Measurements from ENCODE around the gene ADORA2B. TPM values are rescaled to one million over a fixed set of nuclear protein-coding genes. Genes with fewer than 3 reads are reported as not detected.
"Not testable (repeated sequence)": the region's sequence is repeated elsewhere in the genome, so short reads cannot be mapped to it uniquely, and the experiment has no call there.

ADORA2B gene
- 1 to 10 TPM; 1.9 to 2.2 TPM for total RNA-seq

DNA sequence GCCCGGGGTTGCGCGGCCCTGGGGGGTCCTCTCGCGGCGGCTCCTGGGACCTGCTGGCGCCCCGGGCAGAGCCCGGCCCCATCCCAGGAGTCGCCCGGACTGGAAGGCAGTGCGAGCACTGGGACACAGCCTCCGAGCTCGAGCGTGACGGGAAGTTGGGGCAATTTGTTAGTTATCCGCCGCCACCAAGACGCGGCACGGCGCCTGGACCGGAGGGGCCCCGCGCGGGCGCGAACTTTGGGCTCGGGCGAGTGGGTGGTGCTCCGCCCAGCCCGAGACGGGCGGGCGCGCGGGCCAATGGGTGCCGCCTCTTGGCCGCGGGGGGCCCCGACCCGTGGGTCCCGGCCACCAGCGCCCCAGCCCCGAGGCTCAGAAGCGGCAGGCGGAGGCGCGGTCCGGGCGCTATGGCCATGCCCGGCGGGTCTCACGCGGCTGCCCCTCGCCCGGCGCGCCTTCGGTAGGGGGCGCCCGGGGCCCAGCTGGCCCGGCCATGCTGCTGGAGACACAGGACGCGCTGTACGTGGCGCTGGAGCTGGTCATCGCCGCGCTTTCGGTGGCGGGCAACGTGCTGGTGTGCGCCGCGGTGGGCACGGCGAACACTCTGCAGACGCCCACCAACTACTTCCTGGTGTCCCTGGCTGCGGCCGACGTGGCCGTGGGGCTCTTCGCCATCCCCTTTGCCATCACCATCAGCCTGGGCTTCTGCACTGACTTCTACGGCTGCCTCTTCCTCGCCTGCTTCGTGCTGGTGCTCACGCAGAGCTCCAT, at the start of gene ADORA2B:
Gene ADORA2B, plus strand, starts transcription at position 372 of the 768 bp plus-strand sequence. Its CDS starts 119 bp downstream, at position 491.
- no peaks in the 10 kb centered on the region for H3K9me3 Mint-ChIP-seq (ENCODE audit: low read depth)
- ATAC-seq (peak; percentile 80), DNase-seq (peak; percentile 77)
- peak within 1 kb of the TSS; percentile 72 for H3K4me3 Mint-ChIP-seq
- H3K27ac Mint-ChIP-seq: peak within 1 kb of the TSS; percentile 52
- intact Hi-C loops (cut with DNase I, micrococcal nuclease): loop anchor here (1.0 to 5.0 kb wide), 5 partner anchors 14 to 472 kb away; partner anchors contain the start of genes TTC19 (in 2 of the 2), ZSWIM7 (in 2 of the 2) and TRPV2 (in 1 of the 2)
- ChIA-PET POLR2A (no interaction called here), CTCF (interaction anchor here (0.7 to 2.9 kb wide), 6 partner anchors 10 to 68 kb away, joined by 3 to 12 read pairs (median 3); partner anchors contain the start of genes TTC19 and ZSWIM7)
- peaks cover 42% of the 10 kb centered on the region for H3K27me3 Mint-ChIP-seq
- H3K36me3 Mint-ChIP-seq (ENCODE audit: low read depth): no peaks in the 10 kb centered on the region
- peaks cover 13% of the 10 kb centered on the region for H3K4me1 Mint-ChIP-seq

DNA sequence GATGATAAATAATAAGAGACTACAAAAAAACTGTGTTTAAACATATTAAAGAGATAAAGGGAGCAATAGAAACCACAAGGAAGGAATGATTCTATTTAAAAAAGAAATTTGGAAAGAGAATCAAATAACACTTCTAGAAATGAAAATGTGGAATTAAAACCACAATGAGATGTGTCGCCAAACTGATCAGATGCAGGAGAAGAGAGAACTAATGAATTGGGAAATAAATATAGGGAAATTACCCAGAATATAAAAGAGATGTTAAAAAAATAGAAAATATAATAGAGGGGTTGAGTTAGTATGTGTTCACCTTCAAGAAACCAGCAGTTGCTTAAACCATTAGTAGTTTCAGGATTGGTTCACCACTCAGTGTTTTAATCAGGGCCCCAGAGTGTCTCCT, 48.7 kb upstream of the ADORA2B start:
- H3K27me3 Mint-ChIP-seq: no peaks in the 10 kb centered on the region
- DNase-seq (no peak), ATAC-seq (no peak)
- peaks cover 14% of the 10 kb centered on the region for H3K4me1 Mint-ChIP-seq
- peaks cover 3% of the 10 kb centered on the region for H3K36me3 Mint-ChIP-seq (ENCODE audit: low read depth)
- intact Hi-C loops (cut with DNase I, micrococcal nuclease): no loop called here
- ChIA-PET POLR2A (no interaction called here), CTCF (no interaction called here)
- peaks cover 2% of the 10 kb centered on the region for H3K9me3 Mint-ChIP-seq (ENCODE audit: low read depth)
- no peak overlapping the region for H3K27ac Mint-ChIP-seq
- H3K4me3 Mint-ChIP-seq: no peak overlapping the region

DNA sequence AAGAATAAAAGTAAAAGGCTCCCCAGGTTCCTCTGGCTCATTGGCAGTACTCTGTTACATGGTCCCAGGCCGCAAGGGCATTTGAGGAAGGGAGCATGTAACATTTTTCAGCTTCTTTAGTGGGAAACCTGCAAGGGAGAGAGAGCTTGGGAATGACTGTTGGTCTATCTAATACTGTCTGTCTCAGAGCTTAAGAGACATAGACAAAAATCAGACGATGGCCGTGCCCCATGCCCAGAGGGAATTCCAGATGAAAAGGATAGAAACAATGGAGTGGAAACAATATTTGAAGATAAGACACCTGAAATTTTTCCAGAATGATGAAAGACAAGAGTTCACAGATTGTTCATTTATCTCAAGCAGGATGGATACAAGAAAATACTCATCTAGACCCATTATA, 48.1 kb upstream of the ADORA2B start:
- H3K4me3 Mint-ChIP-seq: no peak overlapping the region
- intact Hi-C loops (cut with DNase I, micrococcal nuclease): no loop called here
- ChIA-PET POLR2A (no interaction called here), CTCF (no interaction called here)
- peaks cover 2% of the 10 kb centered on the region for H3K9me3 Mint-ChIP-seq (ENCODE audit: low read depth)
- DNase-seq: no peak
- no peaks in the 10 kb centered on the region for H3K27me3 Mint-ChIP-seq
- H3K4me1 Mint-ChIP-seq: peaks cover 14% of the 10 kb centered on the region
- peaks cover 3% of the 10 kb centered on the region for H3K36me3 Mint-ChIP-seq (ENCODE audit: low read depth)
- no peak overlapping the region for H3K27ac Mint-ChIP-seq
- ATAC-seq: no peak

DNA sequence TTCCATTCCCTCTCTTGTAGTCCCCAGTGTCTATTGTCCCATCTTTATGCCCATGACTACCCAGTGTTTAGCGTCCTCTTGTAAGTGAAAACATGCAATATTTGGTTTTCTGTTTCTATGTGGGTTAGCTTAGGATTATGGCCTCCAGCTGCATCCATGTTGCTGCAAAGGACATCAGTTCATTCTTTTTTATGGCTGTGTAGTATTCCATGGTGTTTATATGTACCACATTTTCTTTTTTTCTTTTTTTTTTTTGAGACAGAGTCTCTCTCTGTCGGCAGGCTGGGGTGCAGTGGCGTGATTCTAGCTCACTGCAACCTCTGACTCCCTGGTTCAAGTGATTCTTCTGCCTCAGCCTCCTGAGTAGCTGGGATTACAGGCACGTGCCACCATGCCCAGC, 45.3 kb upstream of the ADORA2B start:
- H3K27ac Mint-ChIP-seq; ATAC-seq; H3K9me3 Mint-ChIP-seq (ENCODE audit: low read depth); POLR2A ChIA-PET; DNase-seq; H3K36me3 Mint-ChIP-seq (ENCODE audit: low read depth); intact Hi-C loops (cut with DNase I, micrococcal nuclease); H3K4me3 Mint-ChIP-seq; H3K27me3 Mint-ChIP-seq: not testable (repeated sequence)
- H3K4me1 Mint-ChIP-seq: peaks cover 14% of the 10 kb centered on the region
- CTCF ChIA-PET: interaction anchor here (0.6 kb wide), 1 partner anchor 547 kb away, joined by 3 read pairs; no protein-coding TSS in a partner anchor

DNA sequence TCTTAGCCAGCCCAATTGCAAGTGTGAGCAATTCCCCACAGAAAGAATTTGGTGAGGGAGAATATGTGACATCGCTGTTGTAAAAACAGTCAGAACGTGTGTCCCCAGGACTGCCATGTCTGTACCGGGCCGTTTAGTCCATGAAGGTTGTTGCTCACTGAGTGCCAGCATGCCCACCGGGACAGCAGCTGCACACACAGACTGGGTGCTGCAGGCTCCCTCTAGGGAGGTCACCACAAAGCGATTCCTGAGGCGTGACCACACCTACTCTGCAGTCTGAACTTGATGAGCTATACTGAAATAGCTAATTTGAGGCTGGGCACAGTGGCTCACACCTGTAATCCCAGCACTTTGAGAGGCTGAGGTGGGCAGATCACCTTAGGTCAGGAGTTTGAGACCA, 44.1 kb upstream of the ADORA2B start:
- H3K9me3 Mint-ChIP-seq (ENCODE audit: low read depth): peaks cover 2% of the 10 kb centered on the region
- no peaks in the 10 kb centered on the region for H3K27me3 Mint-ChIP-seq
- intact Hi-C loops (cut with DNase I, micrococcal nuclease): no loop called here
- DNase-seq (no peak), ATAC-seq (no peak)
- ChIA-PET CTCF (no interaction called here), POLR2A (no interaction called here)
- no peak overlapping the region for H3K4me3 Mint-ChIP-seq
- H3K4me1 Mint-ChIP-seq: peaks cover 14% of the 10 kb centered on the region
- peaks cover 3% of the 10 kb centered on the region for H3K36me3 Mint-ChIP-seq (ENCODE audit: low read depth)
- no peak overlapping the region for H3K27ac Mint-ChIP-seq

DNA sequence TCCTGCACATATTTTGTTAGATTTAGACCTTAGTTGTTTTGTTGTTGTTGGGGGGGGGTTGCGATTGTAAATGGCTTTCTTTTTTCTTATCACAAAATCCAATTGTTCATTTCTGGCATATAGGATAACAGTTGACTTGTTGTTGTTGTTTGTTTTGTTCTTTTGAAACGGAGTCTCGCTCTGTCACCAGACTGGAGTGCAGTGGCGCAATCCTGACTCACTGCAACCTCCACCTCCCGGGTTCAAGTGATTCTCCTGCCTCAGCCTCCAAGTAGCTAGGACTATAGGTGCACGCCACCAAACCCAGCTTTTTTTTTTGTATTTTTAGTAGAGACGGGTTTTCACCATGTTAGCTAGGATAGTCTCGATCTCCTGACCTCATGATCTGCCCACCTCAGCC, 39.7 kb upstream of the ADORA2B start:
- H3K4me3 Mint-ChIP-seq; intact Hi-C loops (cut with DNase I, micrococcal nuclease); H3K27ac Mint-ChIP-seq; H3K27me3 Mint-ChIP-seq; ATAC-seq; POLR2A ChIA-PET; CTCF ChIA-PET; H3K4me1 Mint-ChIP-seq; DNase-seq; H3K36me3 Mint-ChIP-seq (ENCODE audit: low read depth); H3K9me3 Mint-ChIP-seq (ENCODE audit: low read depth): not testable (repeated sequence)

DNA sequence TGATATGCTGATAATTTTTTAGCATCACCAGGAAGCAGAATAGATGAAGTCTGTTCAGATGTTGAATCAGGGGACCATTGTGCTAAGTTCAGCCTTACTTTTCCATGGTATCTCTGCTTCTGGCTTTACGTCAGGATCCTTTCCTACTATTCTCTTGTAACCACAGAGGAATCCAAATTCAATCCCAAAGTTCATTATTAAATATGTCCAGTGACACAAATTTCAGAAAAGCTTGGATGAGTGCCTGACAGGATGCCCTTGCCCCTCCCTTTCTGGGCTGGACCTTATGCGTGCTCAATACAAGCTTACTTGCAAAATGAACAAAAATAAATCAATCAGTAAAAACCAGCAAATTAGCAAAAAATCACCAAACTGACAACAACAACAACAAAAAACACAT, 37.6 kb upstream of the ADORA2B start:
- Mint-ChIP-seq H3K9me3 (ENCODE audit: low read depth) (no peaks in the 10 kb centered on the region), H3K36me3 (ENCODE audit: low read depth) (no peaks in the 10 kb centered on the region), H3K27me3 (no peaks in the 10 kb centered on the region), H3K4me1 (no peaks in the 10 kb centered on the region), H3K4me3 (no peak overlapping the region), H3K27ac (no peak overlapping the region)
- DNase-seq: no peak
- POLR2A ChIA-PET: no interaction called here
- intact Hi-C loops (cut with DNase I, micrococcal nuclease): no loop called here
- ATAC-seq: no peak
- CTCF ChIA-PET: no interaction called here

DNA sequence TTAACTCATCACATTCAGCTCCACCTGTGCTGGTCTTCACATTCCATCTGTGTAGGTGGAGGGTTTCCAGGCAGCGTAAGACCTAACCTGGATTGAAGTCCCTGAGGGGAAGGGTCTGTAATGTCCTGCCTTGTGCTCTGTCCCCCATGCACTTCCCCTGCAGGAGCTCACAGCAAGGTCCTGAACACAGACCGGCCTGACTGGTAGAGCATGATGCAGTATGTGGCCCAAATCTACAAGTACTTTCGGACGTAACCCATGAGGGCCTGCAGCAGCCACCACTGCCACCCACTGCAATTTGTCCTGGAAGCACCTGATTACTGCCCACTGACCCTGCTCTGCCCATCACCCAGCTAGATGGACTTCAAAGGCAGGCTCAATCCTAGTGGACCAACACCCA, 36.6 kb upstream of the ADORA2B start:
- Mint-ChIP-seq H3K36me3 (ENCODE audit: low read depth) (no peaks in the 10 kb centered on the region), H3K4me1 (no peaks in the 10 kb centered on the region), H3K27ac (no peak overlapping the region), H3K9me3 (ENCODE audit: low read depth) (no peaks in the 10 kb centered on the region), H3K27me3 (no peaks in the 10 kb centered on the region), H3K4me3 (no peak overlapping the region)
- no peak for DNase-seq
- intact Hi-C loops (cut with DNase I, micrococcal nuclease): no loop called here
- CTCF ChIA-PET: interaction anchor here (0.8 kb wide), 1 partner anchor 93 kb away, joined by 3 read pairs; no protein-coding TSS in a partner anchor
- no peak for ATAC-seq
- POLR2A ChIA-PET: no interaction called here

DNA sequence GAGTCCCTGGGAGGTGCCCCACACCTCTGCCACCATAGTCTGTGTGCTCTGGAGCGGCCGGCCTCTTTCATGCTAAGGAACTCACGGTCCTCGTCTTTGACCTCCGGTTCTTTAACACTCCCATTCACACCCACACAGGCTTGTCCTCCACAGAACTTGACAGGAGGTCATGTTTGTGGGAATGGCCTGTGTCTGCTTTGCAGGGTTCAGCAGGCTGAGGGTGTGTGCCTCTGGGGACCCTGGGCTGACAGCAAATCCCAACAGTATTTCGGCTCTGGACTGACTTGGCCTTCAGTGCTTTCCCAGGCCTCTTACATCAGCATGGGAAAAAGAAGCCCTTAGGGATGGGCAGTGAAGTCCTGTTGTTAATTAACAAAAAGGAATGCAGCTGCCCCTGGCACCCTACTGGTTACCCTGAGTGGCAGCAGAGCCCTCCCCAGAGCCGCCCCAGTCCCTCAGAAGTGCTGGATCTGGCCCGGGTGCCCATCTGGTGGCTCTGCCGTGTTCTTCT, 35.4 kb upstream of the ADORA2B start:
- ChIA-PET CTCF (no interaction called here), POLR2A (no interaction called here)
- Mint-ChIP-seq H3K4me3 (no peak overlapping the region), H3K27me3 (no peaks in the 10 kb centered on the region), H3K36me3 (ENCODE audit: low read depth) (no peaks in the 10 kb centered on the region), H3K9me3 (ENCODE audit: low read depth) (no peaks in the 10 kb centered on the region), H3K4me1 (no peaks in the 10 kb centered on the region), H3K27ac (no peak overlapping the region)
- DNase-seq (no peak), ATAC-seq (no peak)
- intact Hi-C loops (cut with DNase I, micrococcal nuclease): no loop called here

DNA sequence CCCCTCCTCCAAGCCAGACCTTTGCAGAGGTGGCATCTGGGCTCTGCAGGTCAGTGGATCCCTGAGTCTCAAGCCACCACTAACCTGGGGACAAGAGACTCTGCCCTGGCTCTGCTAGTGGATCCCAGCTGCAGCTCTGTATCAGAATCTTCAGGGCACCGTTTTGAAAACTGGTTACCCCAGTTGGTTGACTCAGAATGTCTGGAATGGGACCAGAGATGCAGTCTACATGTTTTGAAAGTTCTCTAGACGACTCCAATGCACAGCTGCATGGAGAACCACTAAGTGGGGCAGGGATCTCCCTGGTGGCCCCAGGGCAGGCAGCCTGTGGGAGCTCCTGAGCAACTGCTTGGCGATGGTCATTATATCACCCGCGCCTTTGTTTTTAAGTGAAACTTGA, 34.1 kb upstream of the ADORA2B start:
- Mint-ChIP-seq H3K4me1 (no peaks in the 10 kb centered on the region), H3K36me3 (ENCODE audit: low read depth) (no peaks in the 10 kb centered on the region), H3K27ac (no peak overlapping the region), H3K9me3 (ENCODE audit: low read depth) (no peaks in the 10 kb centered on the region), H3K27me3 (no peaks in the 10 kb centered on the region), H3K4me3 (no peak overlapping the region)
- ChIA-PET POLR2A (no interaction called here), CTCF (interaction anchor here (1.1 kb wide), 1 partner anchor 16 kb away, joined by 4 read pairs; no protein-coding TSS in a partner anchor)
- ATAC-seq (no peak), DNase-seq (no peak)
- intact Hi-C loops (cut with DNase I, micrococcal nuclease): loop anchor here in 1 of 2 experiments (5.0 kb wide), 1 partner anchor 52 kb away; no protein-coding TSS in a partner anchor

DNA sequence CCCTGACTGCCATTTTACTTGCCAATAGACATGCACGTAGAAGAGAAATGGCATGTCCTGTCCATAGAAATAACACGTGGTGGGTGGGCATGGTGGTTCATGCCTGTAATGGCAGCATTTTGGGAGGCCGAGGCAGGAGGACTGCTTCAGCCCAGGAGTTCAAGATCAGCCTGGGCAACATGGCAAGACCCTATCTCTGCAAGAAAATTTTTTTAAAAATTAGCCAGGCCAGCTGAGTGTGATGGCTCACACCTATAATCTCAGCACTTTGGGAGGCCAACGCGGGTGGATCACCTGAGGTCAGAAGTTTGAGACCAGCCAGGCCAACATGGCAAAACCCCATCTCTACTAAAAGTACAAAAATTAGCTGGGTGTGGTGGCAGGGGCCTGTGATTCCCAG, 33.2 kb upstream of the ADORA2B start:
- H3K27me3 Mint-ChIP-seq; CTCF ChIA-PET; ATAC-seq; H3K9me3 Mint-ChIP-seq (ENCODE audit: low read depth); H3K27ac Mint-ChIP-seq; H3K36me3 Mint-ChIP-seq (ENCODE audit: low read depth); POLR2A ChIA-PET; DNase-seq; H3K4me1 Mint-ChIP-seq; H3K4me3 Mint-ChIP-seq: not testable (repeated sequence)
- intact Hi-C loops (cut with DNase I, micrococcal nuclease): loop anchor here in 1 of 2 experiments (5.0 kb wide), 1 partner anchor 51 kb away; no protein-coding TSS in a partner anchor

DNA sequence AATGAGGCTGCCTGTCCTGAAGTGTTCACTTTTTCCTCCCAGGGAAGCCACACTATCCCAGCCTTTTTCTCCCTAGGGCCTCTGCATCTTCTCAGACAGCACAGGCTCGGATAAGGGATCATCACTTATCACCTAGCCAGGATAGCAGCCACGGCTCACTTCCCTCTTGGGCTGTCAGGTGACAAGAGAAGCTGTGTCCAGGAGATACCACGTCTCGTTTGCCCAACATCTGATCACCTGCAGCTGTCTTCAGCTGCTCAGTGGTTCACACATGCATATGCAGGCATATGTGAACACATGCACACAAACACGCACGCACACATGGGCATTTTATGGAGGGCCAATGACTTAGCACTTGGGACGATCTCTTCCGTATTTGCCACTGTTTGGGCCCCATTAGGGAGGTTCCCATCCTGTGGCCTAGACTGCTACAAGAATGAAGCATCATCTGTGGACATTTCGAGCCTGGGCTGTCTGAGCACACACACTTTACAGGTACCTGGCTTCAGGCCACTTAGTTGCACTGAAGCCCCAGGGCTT, 32.4 kb upstream of the ADORA2B start:
- Mint-ChIP-seq H3K27me3 (peaks cover 3% of the 10 kb centered on the region), H3K9me3 (ENCODE audit: low read depth) (no peaks in the 10 kb centered on the region), H3K27ac (no peak overlapping the region), H3K4me3 (no peak overlapping the region), H3K36me3 (ENCODE audit: low read depth) (no peaks in the 10 kb centered on the region), H3K4me1 (no peaks in the 10 kb centered on the region)
- no peak for ATAC-seq
- POLR2A ChIA-PET: no interaction called here
- CTCF ChIA-PET: no interaction called here
- no peak for DNase-seq
- intact Hi-C loops (cut with DNase I, micrococcal nuclease): loop anchor here in 1 of 2 experiments (5.0 kb wide), 1 partner anchor 50 kb away; no protein-coding TSS in a partner anchor

Data from activated CD4-positive, alpha-beta T cell treated with anti-CD3 and anti-CD28 coated beads for 36 hours (primary cell).